Gastrocnemius medialis (tissue), 4 donors: ENCODE data around the gene OPALIN. TPM values are rescaled to one million over a fixed set of nuclear protein-coding genes. Genes with fewer than 3 reads are reported as not detected.

Source experiments
- ATAC-seq, 2 donors: fragments of 150-250 bp; one replicate each; pipeline ENCODE4 v1.9.1; 2016
- DNase-seq, 2 donors: peaks; one replicate each; pipeline ENCODE4 v3.0.0-alpha.2; 2019
- H3K27ac ChIP-seq, 4 donors: fragments of 200-600 bp; sonication (generic); 1 replicate in 1 of 4; 2 replicates in 3 of 4; pipeline ENCODE4 v1.5.1; 2016 to 2018; ENCODE audit warnings: mild to moderate bottlenecking in 2 of 4, moderate library complexity in 1 of 4
- H3K27me3 ChIP-seq, 3 donors: fragments of 200-600 bp; sonication (generic) in 2 of 3; 1 replicate in 1 of 3; 2 replicates in 2 of 3; pipeline versions ENCODE4 v1.5.1 to v1.6.0; 2016 to 2019; ENCODE audit warnings: mild to moderate bottlenecking in 1 of 3, moderate library complexity in 1 of 3
- H3K36me3 ChIP-seq, 2 donors: fragments of 200-600 bp; sonication (generic) in 1 of 2; one replicate each; pipeline ENCODE4 v1.5.1; 2017 to 2018
- H3K4me1 ChIP-seq, 2 donors: fragments of 200-600 bp; sonication (generic) in 1 of 2; one replicate each; pipeline ENCODE4 v1.5.1; 2016 to 2017; ENCODE audit warnings: mild to moderate bottlenecking in 2 of 2
- H3K4me3 ChIP-seq, 4 donors: fragments of 200-600 bp; sonication (generic) in 3 of 4; 1 replicate in 1 of 4; 2 replicates in 3 of 4; pipeline ENCODE4 v1.5.1; 2016 to 2019; ENCODE audit warnings: mild to moderate bottlenecking in 2 of 4
- H3K9me3 ChIP-seq, 3 donors: fragments of 200-600 bp; sonication (generic) in 2 of 3; 1 replicate in 1 of 3; 2 replicates in 2 of 3; pipeline ENCODE4 v1.5.1; 2016 to 2019
- CTCF ChIP-seq, 5 experiments: fragments of 450-650 bp in 3 of 5; fragments of 200-600 bp in 2 of 5; sonication (generic) in 2 of 5; IDR thresholded peaks in 4 of 5; conservative IDR thresholded peaks in 1 of 5; 1 replicate in 4 of 5; 2 replicates in 1 of 5; pipeline ENCODE4 v1.5.1; 2016 to 2019; ENCODE audit warnings: antibody characterized with exemption in 5 of 5, mild to moderate bottlenecking in 3 of 5, moderate library complexity in 3 of 5
- POLR2A ChIP-seq, 2 donors: fragments of 450-650 bp; IDR thresholded peaks; one replicate each; pipeline ENCODE4 v1.6.1; 2017; ENCODE audit warnings: antibody characterized with exemption in 2 of 2, mild to moderate bottlenecking in 2 of 2, moderate library complexity in 2 of 2
- in situ Hi-C, 4 donors: fragments of 200-750 bp; cut with MboI; loops; one replicate each; pipeline versions ENCODE4 v1.15.0 to v1.8.0; 2017; ENCODE audit warnings: low sequenced_read_pairs in 4 of 4
- intact Hi-C: fragments of 100-400 bp; cut with DNase I; formaldehyde crosslinking; loops from one replicate; pipeline ENCODE4 v1.15.1; 2023; ENCODE audit warnings: low total_unique reads
- total RNA-seq, 4 donors: library from RNA; depleted of rRNA; stranded (reverse); fragments of >200 nt; gene quantifications; one replicate each; pipeline versions ENCODE4 v1.1.0 to v1.2.3, GENCODE V29; 2016

The OPALIN gene
- total RNA-seq, 4 donors from 2014 or later = not detected

GRCh38 chr10:96319754-96320474, 38.9 kb downstream of the OPALIN start:
- no peak overlapping the region for H3K4me3 ChIP-seq
- H3K27ac ChIP-seq = no peak overlapping the region
- H3K9me3 ChIP-seq = no peaks in the 10 kb centered on the region
- intact Hi-C loops = no loop called here
- in situ Hi-C loops = no loop called here
- no peaks in the 10 kb centered on the region for H3K36me3 ChIP-seq
- no peak for TF ChIP-seq CTCF (IDR thresholded peaks at IDR 0.05 in 4 of 5, conservative IDR thresholded peaks at IDR 0.05 in 1 of 5)
- no peak for TF ChIP-seq POLR2A (IDR thresholded peaks at IDR 0.05)
- ATAC-seq (no peak), DNase-seq (no peak)
- H3K4me1 ChIP-seq = no peaks in the 10 kb centered on the region
- H3K27me3 ChIP-seq = peaks cover 0 to 3% (median 0%) of the 10 kb centered on the region in 3 donors

GRCh38 chr10:96317067-96317833, 41.6 kb downstream of the OPALIN start:
- H3K27ac ChIP-seq = no peak overlapping the region
- no peaks in the 10 kb centered on the region for H3K4me1 ChIP-seq
- in situ Hi-C loops = no loop called here
- no peak for DNase-seq
- intact Hi-C loops = no loop called here
- no peaks in the 10 kb centered on the region for H3K36me3 ChIP-seq
- ATAC-seq = no peak
- H3K9me3 ChIP-seq = no peaks in the 10 kb centered on the region
- no peak for TF ChIP-seq CTCF (IDR thresholded peaks at IDR 0.05 in 4 of 5, conservative IDR thresholded peaks at IDR 0.05 in 1 of 5)
- no peak for TF ChIP-seq POLR2A (IDR thresholded peaks at IDR 0.05)
- H3K27me3 ChIP-seq = peaks cover 0 to 3% (median 0%) of the 10 kb centered on the region in 3 donors
- no peak overlapping the region for H3K4me3 ChIP-seq

- no peak overlapping the region for H3K27ac ChIP-seq
- no peak for ATAC-seq
- H3K27me3 ChIP-seq = peaks cover 0 to 3% (median 0%) of the 10 kb centered on the region in 3 donors
- in situ Hi-C loops = no loop called here
- no peak for TF ChIP-seq POLR2A (IDR thresholded peaks at IDR 0.05)
- TF ChIP-seq CTCF (IDR thresholded peaks at IDR 0.05 in 4 of 5, conservative IDR thresholded peaks at IDR 0.05 in 1 of 5) = no peak
- no peaks in the 10 kb centered on the region for H3K36me3 ChIP-seq
- no peak overlapping the region for H3K4me3 ChIP-seq
- H3K4me1 ChIP-seq = no peaks in the 10 kb centered on the region
- intact Hi-C loops = no loop called here
- DNase-seq = no peak
- no peaks in the 10 kb centered on the region for H3K9me3 ChIP-seq
These were observed 45.5 kb downstream of the OPALIN start for GRCh38 chr10:96313344-96313743.

- in situ Hi-C loops (no loop called here), intact Hi-C loops (no loop called here)
- H3K27me3 ChIP-seq = no peaks in the 10 kb centered on the region
- H3K36me3 ChIP-seq = no peaks in the 10 kb centered on the region
- no peaks in the 10 kb centered on the region for H3K4me1 ChIP-seq
- TF ChIP-seq CTCF (IDR thresholded peaks at IDR 0.05 in 4 of 5, conservative IDR thresholded peaks at IDR 0.05 in 1 of 5) (no peak), POLR2A (IDR thresholded peaks at IDR 0.05) (no peak)
- ATAC-seq = no peak
- DNase-seq = no peak
- H3K9me3 ChIP-seq = no peaks in the 10 kb centered on the region
- H3K27ac ChIP-seq = no peak overlapping the region
- H3K4me3 ChIP-seq = no peak overlapping the region
These were observed 47.6 kb downstream of the OPALIN start for GRCh38 chr10:96311180-96311715.
